ENCODE data around the gene PRDX2.
"Not testable (repeated sequence)": the region's sequence is repeated elsewhere in the genome, so short reads cannot be mapped to it uniquely, and the experiment has no call there.

The PRDX2 gene

DNA sequence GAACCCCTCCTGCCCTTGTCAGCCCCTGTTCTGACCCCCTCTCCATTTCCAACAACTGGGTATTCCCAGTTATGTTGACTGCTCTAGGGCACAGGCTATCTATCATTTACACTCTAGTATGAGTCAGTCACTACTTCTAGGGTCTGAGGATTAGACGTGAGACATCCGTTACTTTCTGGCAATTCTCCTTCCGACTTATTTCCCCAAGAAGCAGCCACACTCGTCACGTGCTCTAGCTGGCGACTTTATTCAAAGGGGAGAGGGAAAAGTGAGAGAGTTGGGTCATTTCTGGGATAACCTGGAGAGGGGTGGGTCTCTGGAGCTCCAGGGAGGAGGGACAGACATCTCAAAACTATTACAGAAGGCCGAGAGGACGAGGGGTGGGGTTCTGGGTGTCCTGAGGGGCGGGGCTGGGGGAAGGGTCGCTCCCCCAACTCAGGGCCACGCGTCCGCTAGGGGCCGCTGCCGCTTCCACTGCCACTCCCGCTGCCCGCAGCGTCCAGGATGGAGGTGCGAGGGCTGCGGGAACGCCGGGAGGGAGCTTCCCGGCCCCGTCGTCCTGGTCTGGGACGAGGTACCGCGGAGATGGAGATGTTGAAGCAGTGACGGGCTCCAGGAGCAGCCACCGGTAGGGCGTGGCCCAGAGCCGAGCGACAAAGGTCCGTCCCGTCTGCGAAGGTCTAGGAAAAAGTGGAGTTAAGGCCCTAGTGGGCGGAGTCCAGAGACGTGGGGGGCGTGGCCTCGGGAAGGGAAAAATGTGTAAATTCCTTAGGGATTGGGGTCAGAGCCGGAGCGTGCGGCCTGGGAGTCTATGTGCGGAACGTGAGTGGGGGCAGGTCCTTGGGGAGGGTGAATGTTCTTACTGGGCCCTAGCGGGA is 23.9 kb upstream of the PRDX2 start:
- peak; percentile 46 for DNase-seq

GRCh38 chr19:12821761-12822160 is 20.2 kb upstream of the PRDX2 start:
- DNase-seq: no peak

- DNase-seq: not testable (repeated sequence)
Measured at GRCh38 chr19:12817810-12818209, 16.2 kb upstream of the PRDX2 start.

DNA sequence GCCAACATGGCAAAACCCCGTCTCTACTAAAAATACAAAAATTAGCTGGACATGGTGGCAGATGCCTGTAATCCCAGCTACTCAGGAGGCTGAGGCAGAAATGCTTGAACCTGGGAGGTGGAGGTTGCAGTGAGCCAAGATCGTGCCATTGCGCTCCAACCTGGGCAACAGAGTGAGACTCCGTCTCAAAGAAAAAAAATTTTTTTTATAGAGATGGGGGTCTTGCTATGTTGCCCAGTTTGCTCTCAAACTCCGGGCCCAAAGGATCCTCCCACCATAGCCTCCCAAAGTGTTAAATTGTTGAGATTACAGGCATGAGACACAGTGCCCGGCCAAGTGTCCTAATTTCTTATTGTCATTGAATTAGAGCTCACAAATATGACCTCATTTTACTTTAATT is 15.6 kb upstream of the PRDX2 start:
- not testable (repeated sequence) for DNase-seq

GRCh38 chr19:12815088-12815487 is 13.5 kb upstream of the PRDX2 start:
- no peak for DNase-seq

GRCh38 chr19:12806242-12807081 is 4.9 kb upstream of the PRDX2 start, which contains the start of gene RNASEH2A:
Gene RNASEH2A (plus strand): TSS chr19:12806584. CDS start chr19:12806674, 90 bp downstream.
- peak; percentile 88 for DNase-seq

DNA sequence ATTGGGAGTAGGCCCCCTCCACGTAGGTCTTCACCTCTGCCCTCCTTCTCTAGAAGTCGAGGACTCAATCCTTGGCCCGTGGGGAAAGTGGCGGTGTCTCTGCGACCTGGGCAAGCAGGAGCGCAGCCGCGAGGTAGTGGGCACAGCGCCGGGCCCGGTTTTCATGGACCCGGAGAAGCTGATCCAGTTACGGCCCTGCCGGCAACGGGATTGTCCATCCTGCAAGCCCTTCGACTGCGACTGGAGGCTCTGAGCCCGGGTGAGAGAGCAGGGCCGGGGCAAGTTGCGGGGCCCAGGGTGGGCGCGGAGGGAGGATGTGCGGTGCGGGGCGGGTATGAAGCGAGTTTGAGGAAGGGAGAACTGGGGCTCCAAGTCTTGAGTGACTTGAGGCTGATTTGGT is 2.5 kb upstream of the PRDX2 start:
- DNase-seq: no peak

DNA sequence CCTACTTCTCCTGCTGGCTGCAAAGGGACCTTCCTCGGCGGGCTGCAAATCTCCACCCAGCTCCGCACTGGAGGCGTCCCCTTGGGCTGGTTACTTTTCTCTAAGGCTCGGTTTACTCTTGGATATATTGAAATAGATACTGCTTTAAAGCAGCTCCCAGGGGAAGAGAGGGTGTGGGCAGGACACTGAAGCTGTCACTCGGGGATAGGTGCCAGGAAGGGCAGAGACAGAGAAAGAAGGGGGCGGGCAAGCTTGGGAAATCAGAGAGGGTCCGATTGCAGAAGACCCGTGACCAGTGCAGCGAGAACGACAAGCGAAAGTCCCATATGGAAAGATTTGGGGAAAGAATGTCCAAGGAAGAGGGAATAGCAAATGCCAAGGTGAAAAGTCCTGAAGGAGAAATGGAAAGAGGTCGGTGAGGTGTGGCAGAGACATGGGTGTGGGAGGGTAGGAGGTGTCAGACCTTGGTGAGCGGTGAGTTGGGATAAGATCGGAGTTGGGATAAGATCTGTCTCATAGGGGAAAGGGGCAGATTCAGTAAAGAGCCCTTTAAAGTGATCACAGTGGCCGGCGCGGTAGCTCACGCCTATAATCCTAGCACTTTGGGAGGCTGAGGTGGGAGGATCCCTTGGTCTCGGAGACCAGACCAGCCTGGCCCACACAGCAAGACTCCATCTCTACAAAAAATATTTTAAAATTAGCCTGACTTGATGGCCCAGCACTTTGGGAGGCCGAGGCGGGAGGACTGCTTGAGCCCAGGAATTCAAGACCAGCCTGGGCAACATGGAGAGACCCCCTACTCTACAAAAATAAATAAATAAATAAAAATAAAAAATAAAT is 887 bp upstream of the PRDX2 start:
- no peak for DNase-seq

GRCh38 chr19:12800923-12801465 is 606 bp downstream of the PRDX2 start:
- DNase-seq: no peak

DNA sequence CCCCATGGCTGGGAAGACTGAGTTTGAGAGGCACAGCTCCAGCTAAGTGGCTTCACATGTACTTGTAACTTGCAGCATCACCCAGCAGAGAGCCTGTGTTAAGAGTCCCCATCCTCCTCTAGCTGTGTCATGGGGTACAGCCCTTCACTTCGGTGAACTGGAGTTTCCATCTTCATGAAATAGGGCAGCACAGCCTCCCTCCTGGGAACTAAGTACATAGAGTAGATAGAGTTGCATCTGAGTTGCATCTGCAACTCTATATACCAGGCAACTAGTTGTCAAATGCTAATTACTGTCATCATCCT is 1.2 kb downstream of the PRDX2 start:
- no peak for DNase-seq

DNA sequence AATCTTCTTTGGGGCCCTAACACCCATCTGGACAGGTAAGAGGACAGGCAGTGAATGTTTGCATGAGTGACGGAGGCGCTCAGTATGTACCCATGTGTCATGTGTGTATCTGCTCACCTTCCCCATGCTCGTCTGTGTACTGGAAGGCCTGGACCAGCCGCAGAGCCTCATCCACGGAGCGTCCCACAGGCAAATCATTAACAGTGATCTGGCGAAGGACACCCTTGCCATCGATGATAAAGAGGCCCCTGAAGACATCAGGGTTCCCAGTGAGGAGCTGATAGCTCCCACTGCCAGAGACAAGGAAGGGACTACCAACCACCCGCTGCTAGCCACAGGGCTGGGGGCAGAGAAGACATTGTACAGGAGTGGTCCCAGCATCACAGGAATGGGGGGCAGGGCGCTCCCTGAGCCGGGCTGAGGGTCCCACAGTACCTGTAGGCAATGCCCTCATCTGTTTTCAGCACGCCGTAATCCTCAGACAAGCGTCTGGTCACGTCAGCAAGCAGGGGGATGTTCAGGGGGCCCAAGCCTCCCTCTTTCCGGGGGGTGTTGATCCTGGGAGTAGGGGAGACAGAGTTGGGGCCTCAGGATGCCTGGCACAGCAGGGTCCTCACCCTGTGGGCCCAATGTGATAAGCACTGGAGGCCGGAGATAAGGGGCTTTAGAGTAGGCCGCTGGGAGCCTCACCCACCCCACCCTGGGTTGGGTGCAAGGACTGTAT is 1.7 kb downstream of the PRDX2 start:
- no peak for DNase-seq

DNA sequence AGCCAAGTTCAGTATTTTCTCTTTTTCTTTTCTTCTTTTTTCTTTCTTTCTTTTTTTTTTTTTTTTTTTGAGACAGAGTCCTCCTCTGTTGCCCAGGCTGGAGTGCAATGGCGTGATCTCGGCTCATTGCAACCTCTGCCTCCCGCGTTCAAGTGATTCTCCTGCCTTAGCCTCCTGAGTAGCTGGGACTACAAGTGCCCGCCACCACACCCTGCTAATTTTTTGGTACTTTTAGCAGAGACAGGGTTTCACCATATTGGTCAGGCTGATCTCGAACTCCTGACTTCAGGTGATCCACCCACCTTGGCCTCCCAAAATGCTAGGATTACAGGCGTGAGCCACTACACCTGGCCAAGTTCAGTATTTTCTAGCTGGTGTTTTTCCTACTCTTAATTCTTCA is 4.0 kb downstream of the PRDX2 start:
- not testable (repeated sequence) for DNase-seq

GRCh38 chr19:12797141-12797587 is 4.4 kb downstream of the PRDX2 start:
- DNase-seq: no peak

DNA sequence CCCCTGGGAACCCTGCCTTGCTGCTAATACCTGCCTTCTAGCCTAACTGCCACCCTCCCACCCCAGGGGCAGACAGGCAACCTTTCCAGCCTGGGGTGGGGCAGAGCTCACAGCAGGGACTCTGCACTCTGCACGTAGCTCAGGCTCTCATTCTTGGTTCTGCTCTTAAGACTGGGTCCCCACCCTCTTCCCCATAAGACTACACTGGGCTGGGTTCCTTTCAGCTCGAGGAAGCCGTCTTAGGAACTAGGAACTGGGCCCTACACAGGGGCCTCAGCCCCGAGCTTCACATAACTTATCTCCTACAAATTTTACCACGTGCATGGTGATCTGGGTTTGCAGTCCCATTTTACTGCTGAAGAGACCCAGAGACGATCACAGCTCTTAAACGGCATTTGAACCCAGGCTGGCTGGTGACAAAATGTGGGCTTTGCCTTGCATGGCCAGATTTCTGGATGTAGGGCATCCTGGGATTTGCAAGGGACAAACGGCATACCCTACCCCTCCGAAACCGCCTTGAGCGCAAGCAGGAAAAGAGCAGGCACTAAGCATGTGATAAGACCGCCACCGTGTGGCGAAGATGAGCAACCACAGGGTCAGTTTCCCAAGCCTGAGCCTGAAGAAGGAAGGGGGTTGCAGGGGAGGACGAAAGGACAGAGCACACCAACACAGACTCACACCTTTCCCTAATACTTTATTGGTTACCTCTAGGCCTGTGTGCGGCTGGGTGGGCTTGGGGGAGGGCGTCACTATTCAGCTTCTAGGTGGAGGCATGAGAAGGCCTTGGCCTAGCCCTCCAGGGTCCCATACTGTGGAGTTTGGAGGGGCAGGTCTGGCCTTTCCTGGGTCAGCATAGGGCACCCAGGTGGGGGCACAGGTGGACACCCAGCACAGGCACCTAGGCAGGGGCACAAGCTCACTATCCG is 5.2 kb downstream of the PRDX2 start:
- peak; percentile 78 for DNase-seq

- no peak for DNase-seq
Measured at GRCh38 chr19:12794971-12795381, 6.6 kb downstream of the PRDX2 start.

GRCh38 chr19:12794196-12794941 is 7.2 kb downstream of the PRDX2 start:
- no peak for DNase-seq

DNA sequence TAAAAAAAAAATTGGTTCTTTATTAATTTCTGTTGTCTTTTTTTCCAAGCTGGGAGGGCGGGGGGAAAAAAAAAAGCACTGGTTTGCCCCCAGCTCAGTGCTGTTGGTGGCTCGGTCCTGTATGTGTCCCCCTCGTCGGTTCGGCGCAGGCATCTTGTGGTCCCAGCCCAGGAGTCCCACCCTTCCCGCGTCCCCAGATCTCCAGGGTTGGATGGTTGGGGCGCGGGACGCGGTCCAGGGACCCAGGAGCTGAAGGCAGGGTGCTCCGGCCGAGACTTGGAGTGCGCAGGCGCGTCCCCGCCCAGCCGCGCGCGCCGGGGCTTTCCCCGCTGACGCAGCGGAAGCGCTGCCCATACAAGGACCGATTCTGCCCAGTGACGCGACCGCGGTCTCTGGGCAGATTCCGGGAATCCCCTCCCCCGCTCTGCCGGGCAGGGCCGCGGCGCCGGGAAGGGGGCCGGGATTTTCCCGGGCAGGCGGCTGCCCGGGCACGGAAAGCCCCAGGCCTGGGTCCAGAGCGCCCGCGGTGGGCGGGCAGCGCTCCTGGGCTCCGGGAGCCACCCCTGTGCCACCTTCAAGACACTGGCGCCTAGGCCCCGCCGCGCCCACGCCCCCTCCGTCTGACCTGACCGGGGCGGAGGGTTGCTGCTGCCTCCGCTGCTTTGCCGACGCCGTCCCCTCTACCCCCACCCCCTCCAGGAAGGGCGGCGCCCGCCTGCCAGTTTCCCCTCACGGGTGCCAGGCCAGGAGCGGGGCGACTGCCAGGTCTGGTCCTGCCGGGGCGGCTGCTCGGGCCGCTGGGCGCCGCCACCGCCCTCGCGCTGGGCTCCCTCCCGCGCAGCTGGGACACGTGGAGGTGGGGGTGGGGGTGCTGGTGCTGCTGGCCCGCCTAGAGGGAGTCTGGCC is 8.1 kb downstream of the PRDX2 start:
- DNase-seq: peak; percentile 95

DNA sequence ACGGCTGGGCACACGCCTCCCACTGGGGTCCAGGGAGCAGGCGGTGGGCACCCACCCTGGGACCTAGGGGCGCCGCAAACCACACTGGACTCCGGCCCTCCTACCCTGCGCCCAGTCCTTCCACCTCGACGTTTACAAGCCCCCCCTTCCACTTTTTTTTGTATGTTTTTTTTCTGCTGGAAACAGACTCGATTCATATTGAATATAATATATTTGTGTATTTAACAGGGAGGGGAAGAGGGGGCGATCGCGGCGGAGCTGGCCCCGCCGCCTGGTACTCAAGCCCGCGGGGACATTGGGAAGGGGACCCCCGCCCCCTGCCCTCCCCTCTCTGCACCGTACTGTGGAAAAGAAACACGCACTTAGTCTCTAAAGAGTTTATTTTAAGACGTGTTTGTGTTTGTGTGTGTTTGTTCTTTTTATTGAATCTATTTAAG is 8.7 kb downstream of the PRDX2 start:
- DNase-seq: no peak
